HUES64 (cell line): ENCODE measurements around the gene ABCC6.
"Not testable (repeated sequence)": the region's sequence is repeated elsewhere in the genome, so short reads cannot be mapped to it uniquely, and the experiment has no call there.

Experiments
- H3K27ac ChIP-seq: 2 replicates; pipeline ENCODE4 v1.7.0; 2013; ENCODE audit warnings: low read depth, low read length, inconsistent platforms
- H3K27me3 ChIP-seq: 2 replicates; pipeline ENCODE4 v1.6.1; 2013; ENCODE audit warnings: mild to moderate bottlenecking, low read length; ENCODE audit not compliant: insufficient read depth
- H3K36me3 ChIP-seq: 2 replicates; pipeline ENCODE4 v1.6.1; 2013; ENCODE audit warnings: mild to moderate bottlenecking, low read length; ENCODE audit not compliant: insufficient read depth
- H3K4me1 ChIP-seq: 2 replicates; pipeline ENCODE4 v1.6.1; 2013; ENCODE audit warnings: mild to moderate bottlenecking, low read length, moderate library complexity; ENCODE audit not compliant: insufficient read depth
- H3K4me3 ChIP-seq: 2 replicates; pipeline ENCODE4 v1.5.1; 2013; ENCODE audit warnings: mild to moderate bottlenecking, low read length, moderate library complexity
- H3K9ac ChIP-seq: 2 replicates; pipeline ENCODE4 v1.6.1; 2013; ENCODE audit warnings: mild to moderate bottlenecking, low read depth, low read length
- H3K9me3 ChIP-seq: 2 replicates; pipeline ENCODE4 v1.6.1; 2013; ENCODE audit warnings: low read depth, low read length; ENCODE audit not compliant: insufficient read depth
- WGBS: fragments of 150-250, 120-280 bp; methylation state at CpG from one replicate; pipeline ENCODE4 v1.1.7; 2013; ENCODE audit warnings: missing lambda C conversion rate; 5-methylcytosine and 5-hydroxymethylcytosine counted together

ABCC6 gene

GRCh38 chr16:16252377-16252776, 29.1 kb upstream of the ABCC6 start:
- H3K4me1 ChIP-seq, H3K9me3 ChIP-seq, H3K36me3 ChIP-seq, H3K9ac ChIP-seq, H3K27me3 ChIP-seq, H3K4me3 ChIP-seq, H3K27ac ChIP-seq: not testable (repeated sequence)
- no CpG with 5 or more reads among the region's 5 CpGs for whole genome bisulfite sequencing

- H3K36me3 ChIP-seq, H3K27me3 ChIP-seq, H3K9me3 ChIP-seq, H3K27ac ChIP-seq, H3K9ac ChIP-seq, H3K4me3 ChIP-seq, H3K4me1 ChIP-seq: not testable (repeated sequence)
- WGBS: 86% methylated on average over 1 of the region's 7 CpGs
Measured at GRCh38 chr16:16249621-16250330, 26.5 kb upstream of the ABCC6 start.

- WGBS: no CpG with 5 or more reads among the region's 3 CpGs
Measured at GRCh38 chr16:16247439-16247838, 24.1 kb upstream of the ABCC6 start.

GRCh38 chr16:16246578-16247262, 23.4 kb upstream of the ABCC6 start:
- H3K4me1 ChIP-seq, H3K27me3 ChIP-seq, H3K4me3 ChIP-seq, H3K9me3 ChIP-seq, H3K36me3 ChIP-seq, H3K9ac ChIP-seq, H3K27ac ChIP-seq: not testable (repeated sequence)
- WGBS: 100% methylated on average over 1 of the region's 8 CpGs

More at GRCh38 chr16:16247439-16247838, 24.1 kb upstream of the ABCC6 start:
- H3K36me3 ChIP-seq, H3K27ac ChIP-seq, H3K27me3 ChIP-seq, H3K9ac ChIP-seq, H3K9me3 ChIP-seq, H3K4me3 ChIP-seq, H3K4me1 ChIP-seq: not testable (repeated sequence)

DNA sequence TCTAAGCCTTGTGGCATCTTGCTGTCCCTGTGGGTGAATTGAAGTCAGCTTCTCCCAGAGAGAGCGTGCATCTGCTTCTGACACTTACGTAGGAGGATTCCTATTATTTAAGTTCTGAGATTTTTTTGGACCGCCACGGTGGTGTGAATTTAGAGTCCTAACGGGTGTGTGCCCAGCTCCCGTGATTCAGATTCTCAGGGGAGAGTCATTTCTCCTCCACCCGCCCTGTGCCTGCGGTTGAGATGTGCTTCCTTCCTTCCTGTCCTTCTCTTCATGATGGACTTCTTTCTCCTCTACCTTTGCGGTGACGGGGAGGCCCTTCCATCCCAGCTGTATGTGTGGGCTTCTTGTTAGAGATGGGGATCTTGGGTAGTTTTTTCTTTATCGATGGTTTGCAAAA, 20.6 kb upstream of the ABCC6 start:
- not testable (repeated sequence) for H3K4me3 ChIP-seq, H3K27ac ChIP-seq, H3K9ac ChIP-seq, H3K27me3 ChIP-seq, H3K36me3 ChIP-seq, H3K9me3 ChIP-seq, H3K4me1 ChIP-seq
- WGBS: 97% methylated on average over 7 of the region's 11 CpGs

GRCh38 chr16:16240667-16241066, 17.4 kb upstream of the ABCC6 start:
- not testable (repeated sequence) for H3K4me1 ChIP-seq, H3K36me3 ChIP-seq
- WGBS: 100% methylated on average over 4 of the region's 4 CpGs

DNA sequence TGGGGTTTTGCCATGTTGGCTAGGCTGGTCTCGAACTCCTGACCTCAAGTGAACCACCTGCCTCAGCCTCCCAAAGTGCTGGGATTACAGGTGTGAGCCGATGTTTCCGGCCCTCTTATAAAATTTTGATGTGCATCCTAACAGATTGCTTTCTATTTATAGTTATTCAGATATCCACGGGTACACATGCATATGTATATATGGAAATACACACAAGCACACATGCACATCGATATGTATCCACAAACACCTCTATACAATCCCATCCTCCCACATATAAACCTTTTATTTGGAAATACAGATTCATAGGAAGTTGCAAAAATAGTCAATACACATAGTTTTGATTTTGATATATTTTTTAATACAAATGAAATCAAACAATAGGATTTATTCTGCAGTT, 14.4 kb upstream of the ABCC6 start:
- WGBS: no CpG with 5 or more reads among the region's 5 CpGs
- not testable (repeated sequence) for H3K27ac ChIP-seq, H3K4me1 ChIP-seq

More at GRCh38 chr16:16240667-16241066, 17.4 kb upstream of the ABCC6 start:
- not testable (repeated sequence) for H3K9me3 ChIP-seq, H3K9ac ChIP-seq, H3K27me3 ChIP-seq, H3K27ac ChIP-seq, H3K4me3 ChIP-seq

DNA sequence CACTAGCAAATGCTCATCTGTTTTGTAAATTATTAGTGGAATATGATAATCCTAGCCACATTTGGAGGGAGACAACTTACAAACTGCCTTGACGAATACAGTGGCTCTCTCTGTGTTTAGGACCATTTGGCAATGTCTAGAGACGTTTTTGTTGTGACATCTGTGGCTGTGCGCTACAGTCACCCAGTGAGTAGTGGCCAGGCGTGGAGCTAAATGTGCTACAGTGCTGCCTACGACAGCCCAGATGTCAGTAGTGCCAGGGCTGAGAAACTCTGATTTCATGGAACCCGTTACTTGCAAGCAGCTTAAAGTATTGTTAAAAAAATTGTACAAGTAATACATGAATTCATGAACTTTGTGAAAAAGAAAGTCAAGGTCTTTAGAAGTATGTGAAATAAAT, 13.8 kb upstream of the ABCC6 start:
- not testable (repeated sequence) for H3K9ac ChIP-seq, H3K36me3 ChIP-seq, H3K27me3 ChIP-seq, H3K27ac ChIP-seq, H3K9me3 ChIP-seq, H3K4me1 ChIP-seq, H3K4me3 ChIP-seq
- WGBS: 96% methylated on average over 5 of the region's 6 CpGs

More for the DNA sequence above, 14.4 kb upstream of the ABCC6 start:
- H3K36me3 ChIP-seq, H3K4me3 ChIP-seq, H3K9me3 ChIP-seq, H3K27me3 ChIP-seq, H3K9ac ChIP-seq: not testable (repeated sequence)

DNA sequence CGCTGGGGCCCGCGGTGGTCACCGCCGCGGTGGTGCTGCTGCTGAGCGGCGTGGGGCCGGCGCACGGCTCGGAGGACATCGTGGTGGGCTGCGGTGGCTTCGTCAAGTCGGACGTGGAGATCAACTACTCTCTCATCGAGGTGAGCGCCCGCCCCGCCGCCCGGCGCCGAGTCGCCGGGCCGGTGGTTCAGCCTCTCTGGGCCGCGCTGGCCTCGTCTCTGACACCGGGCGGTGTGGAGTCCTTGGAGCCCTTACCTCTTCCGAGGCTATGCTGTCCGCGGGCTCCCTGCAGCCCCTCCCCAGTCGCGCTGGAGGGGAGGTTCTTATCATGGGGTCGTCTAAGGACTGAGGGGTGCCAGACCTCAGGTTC, 9.4 kb upstream of the ABCC6 start:
- not testable (repeated sequence) for H3K27me3 ChIP-seq, H3K4me3 ChIP-seq, H3K9ac ChIP-seq

GRCh38 chr16:16223662-16224241, 458 bp upstream of the ABCC6 start:
- WGBS: 12% methylated on average over 10 of the region's 24 CpGs
- H3K9me3 ChIP-seq, H3K36me3 ChIP-seq, H3K9ac ChIP-seq, H3K27ac ChIP-seq, H3K27me3 ChIP-seq, H3K4me1 ChIP-seq: not testable (repeated sequence)
- H3K4me3 ChIP-seq: peak overlapping the region; percentile 39

More for the DNA sequence above, 9.4 kb upstream of the ABCC6 start:
- not testable (repeated sequence) for H3K36me3 ChIP-seq, H3K9me3 ChIP-seq, H3K4me1 ChIP-seq, H3K27ac ChIP-seq
- no CpG with 5 or more reads among the region's 39 CpGs for WGBS

- not testable (repeated sequence) for H3K9me3 ChIP-seq, H3K9ac ChIP-seq, H3K27me3 ChIP-seq, H3K27ac ChIP-seq, H3K4me1 ChIP-seq, H3K4me3 ChIP-seq, H3K36me3 ChIP-seq
- 100% methylated on average over 2 of the region's 9 CpGs for WGBS
Measured at GRCh38 chr16:16221382-16221781, 1.9 kb downstream of the ABCC6 start.
